Dermis microvascular lymphatic vessel endothelial cell (primary cell): Measurements from ENCODE around the gene CADM2. TPM values are rescaled to one million over a fixed set of nuclear protein-coding genes. Genes with fewer than 3 reads are reported as not detected.
"Not testable (repeated sequence)": the region's sequence is repeated elsewhere in the genome, so short reads cannot be mapped to it uniquely, and the experiment has no call there.

Experiments
- DNase-seq, 2 donors: peaks; one replicate each; pipeline versions ENCODE4 v3.0.0 to v3.0.0-alpha.2; 2010; ENCODE audit warnings: low read depth in 2 of 2
- total RNA-seq: library from RNA; depleted of rRNA; stranded (reverse); fragments of >200 nt; gene quantifications from 2 replicates; pipeline ENCODE4 v1.2.1, GENCODE V29; 2014

The CADM2 gene
- total RNA-seq, 1 donor from 2014 or later, result not detected

- DNase-seq, result no peak
Measured at GRCh38 chr3:85077018-85077417, 118.2 kb downstream of the CADM2 start.

- no peak for DNase-seq
Measured at GRCh38 chr3:85081191-85081906, 122.6 kb downstream of the CADM2 start.

- DNase-seq, result no peak
Measured at GRCh38 chr3:85090495-85090894, 131.7 kb downstream of the CADM2 start.

DNA sequence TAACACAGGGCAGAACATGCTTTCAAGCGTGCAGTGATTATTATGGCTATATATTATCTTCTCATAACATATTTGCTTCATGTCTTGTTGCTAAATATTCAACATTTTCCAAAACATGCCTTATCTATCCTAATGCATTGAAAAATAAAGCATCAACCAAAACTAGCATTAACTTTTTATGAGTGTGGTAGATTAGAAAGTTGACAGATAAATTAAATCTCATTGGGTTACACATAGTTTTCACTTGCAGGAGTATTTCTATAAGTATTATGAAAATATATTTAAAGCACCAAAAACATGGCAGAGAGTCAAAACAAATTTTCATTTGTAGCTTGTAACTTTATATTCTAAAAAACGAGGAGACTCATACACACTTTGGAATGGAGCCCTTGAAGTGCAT, 141.5 kb downstream of the CADM2 start:
- DNase-seq, result no peak

GRCh38 chr3:85102781-85103180, 144.0 kb downstream of the CADM2 start:
- DNase-seq, result no peak

DNA sequence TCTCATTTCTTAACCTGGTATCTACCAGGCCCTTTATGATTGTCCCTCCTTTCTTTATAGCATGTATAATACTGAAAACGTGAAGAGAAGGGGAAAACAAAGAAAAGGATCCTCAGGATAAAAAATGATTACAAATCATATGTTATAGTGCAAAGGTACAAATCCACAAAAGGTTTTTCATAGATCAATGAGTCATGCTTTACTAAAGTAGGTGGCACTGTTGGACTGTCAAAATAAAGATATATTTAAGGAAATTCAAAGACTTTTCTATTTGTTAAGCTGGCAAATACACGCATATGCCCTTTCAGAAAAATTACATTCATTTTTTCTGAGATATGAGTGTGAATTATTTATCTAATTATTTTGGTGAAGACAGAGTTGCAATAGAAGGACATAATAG, 151.6 kb downstream of the CADM2 start:
- DNase-seq, result no peak

DNA sequence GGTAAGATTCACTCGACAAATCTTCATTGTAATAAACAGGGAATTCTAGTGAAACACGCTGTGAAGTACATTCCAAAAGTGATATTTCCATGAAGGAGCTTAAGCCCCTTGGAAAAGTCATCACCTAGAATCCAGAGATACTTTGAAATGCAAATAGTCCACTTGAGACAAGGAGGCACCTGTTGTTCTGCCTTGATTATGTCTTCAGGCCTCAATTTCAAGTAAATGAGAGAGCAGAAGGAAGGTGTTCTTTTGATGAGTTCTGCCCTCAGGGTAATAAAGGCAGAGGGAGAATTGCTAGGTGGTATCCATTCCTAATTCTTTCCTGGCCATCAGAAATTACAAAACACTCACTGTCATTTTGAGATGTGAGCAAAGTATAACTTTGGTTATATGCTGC, 162.1 kb downstream of the CADM2 start:
- DNase-seq, result no peak

DNA sequence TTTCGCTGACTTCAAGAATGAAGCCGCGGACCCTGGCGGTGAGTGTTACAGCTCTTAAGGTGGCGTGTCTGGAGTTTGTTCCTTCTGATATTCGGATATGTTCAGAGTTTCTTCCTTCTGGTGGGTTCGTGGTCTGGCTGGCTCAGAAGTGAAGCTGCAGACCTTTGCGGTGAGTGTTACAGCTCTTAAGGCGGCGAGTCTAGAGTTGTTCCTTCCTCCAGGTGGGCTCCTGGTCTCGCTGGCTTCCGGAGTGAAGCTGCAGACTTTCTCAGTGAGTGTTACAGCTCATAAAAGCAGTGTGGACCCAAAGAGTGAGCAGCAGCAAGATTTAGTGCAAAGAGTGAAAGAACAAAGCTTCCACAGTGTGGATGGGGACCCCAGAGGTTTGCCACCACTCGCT, 174.1 kb downstream of the CADM2 start:
- DNase-seq, result not testable (repeated sequence)

DNA sequence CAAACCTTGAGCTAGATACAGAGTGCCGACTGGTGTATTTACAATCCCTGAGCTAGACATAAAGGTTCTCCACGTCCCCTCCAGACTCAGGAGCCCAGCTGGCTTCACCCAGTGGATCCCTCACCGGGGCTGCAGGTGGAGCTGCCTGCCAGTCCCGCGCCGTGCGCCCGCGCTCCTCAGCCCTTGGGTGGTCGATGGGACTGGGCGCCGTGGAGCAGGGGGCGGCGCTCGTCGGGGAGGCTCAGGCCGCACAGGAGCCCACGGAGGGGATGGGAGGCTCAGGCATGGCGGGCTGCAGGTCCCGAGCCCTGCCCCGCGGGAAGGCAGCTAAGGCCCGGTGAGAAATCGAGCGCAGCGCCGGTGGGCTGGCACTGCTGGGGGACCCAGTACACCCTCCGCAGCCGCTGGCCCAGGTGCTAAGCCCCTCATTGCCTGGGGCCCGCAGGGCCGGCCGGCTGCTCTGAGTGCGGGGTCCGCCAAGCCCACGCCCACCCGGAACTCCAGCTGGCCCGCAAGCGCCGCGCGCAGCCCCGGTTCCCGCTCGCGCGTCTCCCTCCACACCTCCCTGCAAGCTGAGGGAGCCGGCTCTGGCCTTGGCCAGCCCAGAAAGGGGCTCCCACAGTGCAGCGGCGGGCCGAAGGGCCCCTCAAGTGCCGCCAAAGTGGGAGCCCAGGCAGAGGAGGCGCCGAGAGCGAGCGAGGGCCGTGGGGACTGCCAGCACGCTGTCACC, 175.1 kb downstream of the CADM2 start:
- not testable (repeated sequence) for DNase-seq

- DNase-seq, result no peak
Measured at GRCh38 chr3:85142626-85143025, 183.8 kb downstream of the CADM2 start.

DNA sequence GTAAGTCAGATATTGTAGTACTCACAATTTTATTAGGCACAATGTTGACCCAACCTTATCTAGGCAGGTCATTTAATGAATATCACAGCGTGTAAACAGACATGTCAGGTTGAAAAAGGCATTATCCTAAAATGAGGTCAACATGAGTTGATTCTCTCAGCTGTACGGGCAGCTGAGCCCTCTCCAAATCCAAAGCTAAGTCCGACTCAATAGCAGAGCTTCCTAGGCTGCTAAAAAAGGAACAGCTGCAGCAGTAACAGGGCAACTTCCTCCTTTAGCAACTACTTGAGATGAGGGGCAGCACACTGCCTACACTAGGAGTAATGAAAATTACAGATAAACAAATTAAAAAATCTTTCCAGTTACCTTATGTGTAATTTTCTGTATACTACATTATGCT, 189.2 kb downstream of the CADM2 start:
- no peak for DNase-seq

- no peak for DNase-seq
Measured at GRCh38 chr3:85151555-85151954, 192.8 kb downstream of the CADM2 start.

GRCh38 chr3:85153279-85153678, 194.5 kb downstream of the CADM2 start:
- DNase-seq, result not testable (repeated sequence)

DNA sequence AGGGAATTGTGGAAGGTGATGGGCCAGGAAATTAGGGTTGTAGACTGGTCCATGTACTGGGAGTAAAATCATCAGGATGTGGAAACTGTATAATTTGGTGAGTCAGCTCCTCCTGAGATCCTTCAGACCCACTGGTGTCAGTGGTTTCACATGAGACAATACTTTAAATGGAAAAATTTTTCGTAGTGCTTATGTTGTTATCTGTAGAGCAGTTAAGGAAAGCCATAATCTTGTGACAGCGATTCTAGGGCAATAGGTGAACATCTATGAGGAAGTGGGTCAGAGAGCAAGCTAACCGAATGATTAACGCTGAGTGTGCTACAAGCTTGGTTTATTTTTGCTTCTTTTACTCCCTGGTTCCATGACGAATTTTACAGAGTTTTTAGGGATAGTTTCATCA, 200.6 kb downstream of the CADM2 start:
- no peak for DNase-seq

DNA sequence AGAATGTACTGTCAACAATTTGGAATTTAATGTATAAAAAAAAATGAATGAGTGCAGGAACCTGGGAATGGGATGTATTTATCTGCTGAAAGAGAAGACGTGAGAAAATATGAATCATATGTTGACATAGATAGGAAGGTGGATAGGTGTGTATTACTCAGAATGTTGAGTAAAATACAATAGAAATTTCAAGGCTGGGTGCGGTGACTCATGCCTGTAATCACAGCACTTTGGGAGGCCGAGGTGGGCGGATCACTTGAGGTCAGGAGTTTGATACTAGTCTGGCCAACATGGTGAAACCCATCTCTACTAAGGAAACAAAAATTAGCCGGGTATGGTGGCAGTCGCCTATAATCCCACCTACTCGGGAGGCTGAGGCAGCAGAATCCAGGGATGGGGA, 202.8 kb downstream of the CADM2 start:
- no peak for DNase-seq

GRCh38 chr3:85162905-85163304, 204.1 kb downstream of the CADM2 start:
- DNase-seq, result no peak

DNA sequence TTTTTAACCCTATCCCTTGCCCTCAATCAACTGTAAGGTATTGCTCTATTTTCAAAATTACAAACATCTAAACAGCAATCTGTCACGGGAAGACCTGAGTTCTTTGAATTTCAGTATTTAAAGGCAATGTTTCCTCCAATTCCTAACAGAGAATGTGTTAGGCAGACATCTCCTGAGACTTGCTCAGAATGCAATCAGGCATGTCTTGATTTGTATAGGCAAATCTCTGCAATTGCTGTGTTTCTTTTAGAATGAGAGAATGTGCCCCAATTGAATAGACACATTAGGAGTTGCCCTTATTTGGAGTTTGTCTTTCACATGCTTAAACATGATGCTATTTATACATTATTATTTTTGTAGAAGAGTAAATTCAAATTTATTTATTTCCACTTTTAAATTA, 205.6 kb downstream of the CADM2 start:
- no peak for DNase-seq

- DNase-seq, result no peak
Measured at GRCh38 chr3:85167576-85167975, 208.8 kb downstream of the CADM2 start.

DNA sequence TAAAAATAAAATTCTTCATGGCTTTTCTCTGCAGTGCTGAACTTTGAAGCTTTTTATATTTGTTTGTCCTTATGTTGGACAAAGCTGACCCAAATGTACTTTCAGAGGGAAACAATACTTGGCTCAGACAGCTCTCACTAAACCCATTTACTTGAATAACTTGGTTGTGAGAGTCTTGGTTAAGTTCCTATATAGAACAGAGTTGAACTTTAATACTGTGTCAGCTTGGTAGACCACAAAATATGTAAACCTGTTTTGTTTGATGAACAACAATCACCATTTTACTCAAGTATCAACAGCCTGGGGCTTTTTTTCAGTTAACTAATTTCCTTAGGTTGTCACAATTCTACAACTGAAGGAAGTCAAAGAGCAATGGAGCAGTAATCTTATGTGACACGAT, 211.9 kb downstream of the CADM2 start:
- DNase-seq, result no peak

- DNase-seq, result no peak
Measured at GRCh38 chr3:85171976-85172375, 213.2 kb downstream of the CADM2 start.

DNA sequence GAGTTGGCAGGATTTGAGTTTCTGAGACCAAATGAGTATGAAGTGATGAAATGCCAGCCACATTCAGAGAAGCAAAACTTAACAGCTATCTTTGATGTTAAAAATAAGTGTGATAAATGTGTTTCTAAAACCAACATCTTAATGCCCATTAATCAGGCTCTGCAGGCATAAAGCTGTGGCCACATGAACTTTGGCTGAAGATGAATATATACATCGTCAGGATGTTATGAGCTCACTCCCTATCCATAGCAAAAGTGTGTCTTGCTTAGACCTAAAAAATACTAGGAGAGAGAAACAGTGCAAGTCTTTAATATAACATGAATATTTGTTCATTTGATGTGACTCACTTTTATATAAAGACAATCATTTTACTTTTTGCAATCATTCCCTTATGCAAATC, 218.0 kb downstream of the CADM2 start:
- DNase-seq, result no peak

- no peak for DNase-seq
Measured at GRCh38 chr3:85182975-85183752, 224.4 kb downstream of the CADM2 start.
